Fibroblast of the aortic adventitia (primary cell): ENCODE measurements around the gene TCEANC2. TPM values are rescaled to one million over a fixed set of nuclear protein-coding genes. Genes with fewer than 3 reads are reported as not detected.
A peak's percentile ranks its signal among the peaks of the same experiment; 100 is the strongest.

Experiments
- DNase-seq: peaks from one replicate; pipeline ENCODE4 v3.0.0-alpha.2; 2010; ENCODE audit warnings: low read depth
- H3K4me3 ChIP-seq: 2 replicates; pipeline ENCODE4 v1.5.1; 2011; ENCODE audit warnings: low read depth, mild to moderate bottlenecking, control low read depth, low read length, moderate library complexity
- total RNA-seq: library from RNA; depleted of rRNA; stranded (reverse); fragments of >200 nt; gene quantifications from 2 replicates; pipeline ENCODE4 v1.2.3, GENCODE V29; 2012; ENCODE audit warnings: low replicate concordance
- TF ChIP-seq, protein P1 (sequence below): IDR thresholded peaks from 2 replicates; pipeline ENCODE4 v1.5.1; 2011; ENCODE audit warnings: mild to moderate bottlenecking, low read length, control low read depth, inconsistent platforms; ENCODE audit not compliant: insufficient read depth

Gene TCEANC2
- total RNA-seq, 1 donor = 5.4 TPM

DNA sequence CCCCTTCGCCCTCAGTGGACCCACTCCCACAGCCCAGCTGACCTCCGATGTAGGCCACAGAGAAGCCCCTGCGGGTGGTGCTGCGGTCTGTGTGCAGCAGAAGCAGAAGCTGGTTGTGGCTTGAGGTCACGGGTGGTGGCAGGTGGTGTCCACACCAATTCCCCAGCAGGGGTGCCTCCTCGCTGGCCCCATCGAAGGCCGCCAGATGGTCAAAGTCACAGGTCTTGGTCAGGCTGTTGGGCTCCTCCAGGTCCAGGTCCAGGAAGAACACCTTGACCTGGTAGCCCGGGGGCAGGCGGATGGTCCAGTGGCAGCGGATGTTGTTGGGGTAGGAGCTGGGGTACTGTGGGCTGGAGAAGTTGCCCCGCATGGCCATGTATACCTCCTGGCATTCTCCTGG, 86.3 kb downstream of the TCEANC2 start:
- TF ChIP-seq, protein P1, sequence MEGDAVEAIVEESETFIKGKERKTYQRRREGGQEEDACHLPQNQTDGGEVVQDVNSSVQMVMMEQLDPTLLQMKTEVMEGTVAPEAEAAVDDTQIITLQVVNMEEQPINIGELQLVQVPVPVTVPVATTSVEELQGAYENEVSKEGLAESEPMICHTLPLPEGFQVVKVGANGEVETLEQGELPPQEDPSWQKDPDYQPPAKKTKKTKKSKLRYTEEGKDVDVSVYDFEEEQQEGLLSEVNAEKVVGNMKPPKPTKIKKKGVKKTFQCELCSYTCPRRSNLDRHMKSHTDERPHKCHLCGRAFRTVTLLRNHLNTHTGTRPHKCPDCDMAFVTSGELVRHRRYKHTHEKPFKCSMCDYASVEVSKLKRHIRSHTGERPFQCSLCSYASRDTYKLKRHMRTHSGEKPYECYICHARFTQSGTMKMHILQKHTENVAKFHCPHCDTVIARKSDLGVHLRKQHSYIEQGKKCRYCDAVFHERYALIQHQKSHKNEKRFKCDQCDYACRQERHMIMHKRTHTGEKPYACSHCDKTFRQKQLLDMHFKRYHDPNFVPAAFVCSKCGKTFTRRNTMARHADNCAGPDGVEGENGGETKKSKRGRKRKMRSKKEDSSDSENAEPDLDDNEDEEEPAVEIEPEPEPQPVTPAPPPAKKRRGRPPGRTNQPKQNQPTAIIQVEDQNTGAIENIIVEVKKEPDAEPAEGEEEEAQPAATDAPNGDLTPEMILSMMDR = no peak
- DNase-seq = no peak
- H3K4me3 ChIP-seq = no peak overlapping the region

DNA sequence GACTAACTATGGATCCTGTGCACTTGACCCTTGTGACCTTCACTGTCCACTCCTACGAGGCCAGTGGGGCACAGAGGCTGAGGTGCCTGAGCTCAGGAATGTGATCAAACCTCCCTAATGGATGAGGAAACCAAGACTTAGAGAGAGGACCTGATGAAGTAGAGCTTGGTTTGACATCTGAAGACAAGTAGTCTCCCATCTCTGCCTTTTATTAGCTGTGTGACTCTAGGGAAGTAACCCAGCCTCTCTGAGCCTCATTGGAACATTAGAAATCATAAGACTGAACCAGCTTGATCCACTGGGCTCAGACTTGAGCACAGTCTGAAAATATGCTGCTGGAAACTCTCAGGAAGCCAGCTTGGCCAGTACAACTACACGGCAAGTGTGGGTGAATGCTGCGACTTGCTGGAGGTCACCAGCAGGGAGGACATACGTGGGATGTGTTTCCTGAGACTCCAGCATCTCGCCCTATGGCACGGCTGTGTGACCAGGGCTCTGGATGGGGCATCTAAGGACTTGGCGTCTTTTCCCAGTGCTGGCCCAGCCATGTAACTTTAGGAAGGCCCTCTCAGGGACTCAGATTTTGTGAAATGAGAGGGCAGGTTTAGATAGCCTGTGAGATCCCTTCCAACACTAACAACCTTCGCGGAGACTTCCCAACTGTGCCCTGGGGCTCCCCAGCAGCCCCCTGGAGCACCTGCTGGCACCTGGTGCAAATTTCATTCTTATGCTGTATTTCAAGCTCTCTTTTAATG, 88.9 kb downstream of the TCEANC2 start:
- no peak for DNase-seq
- TF ChIP-seq, protein P1 = no peak
- H3K4me3 ChIP-seq = no peak overlapping the region

- TF ChIP-seq, protein P1 = no peak
- H3K4me3 ChIP-seq = no peak overlapping the region
- DNase-seq = no peak
Measured at GRCh38 chr1:54144366-54144765, 91.0 kb downstream of the TCEANC2 start.

DNA sequence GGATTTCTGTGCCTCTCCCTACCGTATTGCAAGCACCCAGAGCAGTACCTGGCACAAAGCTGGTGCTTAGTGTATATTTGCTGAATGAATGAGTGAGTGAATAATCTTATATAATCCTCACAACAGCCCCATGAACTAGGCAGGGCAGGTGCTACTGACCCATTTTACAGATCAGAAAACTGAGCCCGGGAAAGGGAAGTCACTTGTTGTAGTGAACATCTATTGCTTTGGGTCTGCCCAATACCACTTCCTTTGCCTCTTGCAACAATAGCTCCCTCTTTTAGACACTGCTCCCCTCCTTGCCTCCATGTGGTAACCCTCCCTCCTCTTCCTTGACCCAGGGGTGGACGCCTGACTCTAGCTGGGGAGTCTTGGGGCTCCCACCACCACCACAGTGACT, 96.3 kb downstream of the TCEANC2 start:
- TF ChIP-seq, protein P1 = no peak
- no peak overlapping the region for H3K4me3 ChIP-seq
- DNase-seq = no peak

GRCh38 chr1:54151013-54151412, 97.6 kb downstream of the TCEANC2 start:
- TF ChIP-seq, protein P1 = no peak
- DNase-seq = no peak
- H3K4me3 ChIP-seq = no peak overlapping the region

GRCh38 chr1:54152696-54153095, 99.3 kb downstream of the TCEANC2 start, which contains the start of gene CDCP2:
TSS of gene CDCP2 (minus strand) at chr1:54153000. CDS start at chr1:54152922, 78 bp downstream.
- no peak for DNase-seq
- TF ChIP-seq, protein P1 = no peak
- peak within 1 kb of the TSS; percentile 6 for H3K4me3 ChIP-seq
